ENCODE measurements around the gene KDM4E. TPM values are rescaled to one million over a fixed set of nuclear protein-coding genes. Genes with fewer than 3 reads are reported as not detected.

KDM4E gene
- total and polyA plus RNA-seq, 9 of the 15 experiments (the other 6 are each of a cell fraction or from before 2014, with no cell fraction given): 0.04 TPM; not detected in 8

DNA sequence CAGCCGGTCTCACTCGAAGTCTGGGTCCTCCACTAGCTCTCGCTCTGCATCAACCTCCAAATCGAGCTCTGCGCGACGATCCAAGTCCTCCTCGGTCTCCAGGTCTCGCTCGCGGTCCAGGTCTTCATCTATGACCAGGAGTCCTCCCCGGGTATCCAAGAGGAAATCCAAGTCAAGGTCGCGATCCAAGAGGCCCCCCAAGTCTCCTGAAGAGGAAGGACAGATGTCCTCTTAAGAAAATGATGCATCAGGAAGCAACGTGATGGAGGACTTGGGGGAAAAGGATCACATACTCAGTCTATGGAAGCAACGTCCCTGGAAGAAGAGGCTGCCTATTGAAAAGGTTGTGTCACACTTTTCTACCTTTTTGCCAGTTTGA is 42.8 kb downstream of the KDM4E start (continued):
- TF ChIP-seq, protein P1, sequence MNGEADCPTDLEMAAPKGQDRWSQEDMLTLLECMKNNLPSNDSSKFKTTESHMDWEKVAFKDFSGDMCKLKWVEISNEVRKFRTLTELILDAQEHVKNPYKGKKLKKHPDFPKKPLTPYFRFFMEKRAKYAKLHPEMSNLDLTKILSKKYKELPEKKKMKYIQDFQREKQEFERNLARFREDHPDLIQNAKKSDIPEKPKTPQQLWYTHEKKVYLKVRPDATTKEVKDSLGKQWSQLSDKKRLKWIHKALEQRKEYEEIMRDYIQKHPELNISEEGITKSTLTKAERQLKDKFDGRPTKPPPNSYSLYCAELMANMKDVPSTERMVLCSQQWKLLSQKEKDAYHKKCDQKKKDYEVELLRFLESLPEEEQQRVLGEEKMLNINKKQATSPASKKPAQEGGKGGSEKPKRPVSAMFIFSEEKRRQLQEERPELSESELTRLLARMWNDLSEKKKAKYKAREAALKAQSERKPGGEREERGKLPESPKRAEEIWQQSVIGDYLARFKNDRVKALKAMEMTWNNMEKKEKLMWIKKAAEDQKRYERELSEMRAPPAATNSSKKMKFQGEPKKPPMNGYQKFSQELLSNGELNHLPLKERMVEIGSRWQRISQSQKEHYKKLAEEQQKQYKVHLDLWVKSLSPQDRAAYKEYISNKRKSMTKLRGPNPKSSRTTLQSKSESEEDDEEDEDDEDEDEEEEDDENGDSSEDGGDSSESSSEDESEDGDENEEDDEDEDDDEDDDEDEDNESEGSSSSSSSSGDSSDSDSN (IDR thresholded peaks at IDR 0.05; ENCODE audit: borderline replicate concordance in 1 of 2, low read depth in 2 of 2, low read length in 2 of 2): no peak; a peak in 1 of 4 replicates
- TF ChIP-seq ZBTB7A (IDR thresholded peaks at IDR 0.05; ENCODE audit: borderline replicate concordance, control insufficient read depth, low read depth, low read length): no peak
- no peak for TF ChIP-seq ZNF79 (CRISPR knock-in tag; IDR thresholded peaks at IDR 0.05; ENCODE audit: low read depth)
- no peak for TF ChIP-seq FOXK2 (conservative IDR thresholded peaks at IDR 0.05 in 1 of 2, IDR thresholded peaks at IDR 0.05 in 1 of 2; ENCODE audit: low read depth in 2 of 2)
- no peak for TF ChIP-seq SMAD4 (CRISPR knock-in tag; conservative IDR thresholded peaks at IDR 0.05)
- TF ChIP-seq, protein P2, sequence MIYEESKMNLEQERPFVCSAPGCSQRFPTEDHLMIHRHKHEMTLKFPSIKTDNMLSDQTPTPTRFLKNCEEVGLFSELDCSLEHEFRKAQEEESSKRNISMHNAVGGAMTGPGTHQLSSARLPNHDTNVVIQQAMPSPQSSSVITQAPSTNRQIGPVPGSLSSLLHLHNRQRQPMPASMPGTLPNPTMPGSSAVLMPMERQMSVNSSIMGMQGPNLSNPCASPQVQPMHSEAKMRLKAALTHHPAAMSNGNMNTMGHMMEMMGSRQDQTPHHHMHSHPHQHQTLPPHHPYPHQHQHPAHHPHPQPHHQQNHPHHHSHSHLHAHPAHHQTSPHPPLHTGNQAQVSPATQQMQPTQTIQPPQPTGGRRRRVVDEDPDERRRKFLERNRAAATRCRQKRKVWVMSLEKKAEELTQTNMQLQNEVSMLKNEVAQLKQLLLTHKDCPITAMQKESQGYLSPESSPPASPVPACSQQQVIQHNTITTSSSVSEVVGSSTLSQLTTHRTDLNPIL (CRISPR knock-in tag; IDR thresholded peaks at IDR 0.05): no peak
- TF ChIP-seq NFRKB (IDR thresholded peaks at IDR 0.05; ENCODE audit: low read depth): peak; percentile 0; the same call in 1 of the 2 replicates
- no peak for TF ChIP-seq DMBX1 (CRISPR knock-in tag; IDR thresholded peaks at IDR 0.05; ENCODE audit: borderline replicate concordance)
- TF ChIP-seq, protein P3, sequence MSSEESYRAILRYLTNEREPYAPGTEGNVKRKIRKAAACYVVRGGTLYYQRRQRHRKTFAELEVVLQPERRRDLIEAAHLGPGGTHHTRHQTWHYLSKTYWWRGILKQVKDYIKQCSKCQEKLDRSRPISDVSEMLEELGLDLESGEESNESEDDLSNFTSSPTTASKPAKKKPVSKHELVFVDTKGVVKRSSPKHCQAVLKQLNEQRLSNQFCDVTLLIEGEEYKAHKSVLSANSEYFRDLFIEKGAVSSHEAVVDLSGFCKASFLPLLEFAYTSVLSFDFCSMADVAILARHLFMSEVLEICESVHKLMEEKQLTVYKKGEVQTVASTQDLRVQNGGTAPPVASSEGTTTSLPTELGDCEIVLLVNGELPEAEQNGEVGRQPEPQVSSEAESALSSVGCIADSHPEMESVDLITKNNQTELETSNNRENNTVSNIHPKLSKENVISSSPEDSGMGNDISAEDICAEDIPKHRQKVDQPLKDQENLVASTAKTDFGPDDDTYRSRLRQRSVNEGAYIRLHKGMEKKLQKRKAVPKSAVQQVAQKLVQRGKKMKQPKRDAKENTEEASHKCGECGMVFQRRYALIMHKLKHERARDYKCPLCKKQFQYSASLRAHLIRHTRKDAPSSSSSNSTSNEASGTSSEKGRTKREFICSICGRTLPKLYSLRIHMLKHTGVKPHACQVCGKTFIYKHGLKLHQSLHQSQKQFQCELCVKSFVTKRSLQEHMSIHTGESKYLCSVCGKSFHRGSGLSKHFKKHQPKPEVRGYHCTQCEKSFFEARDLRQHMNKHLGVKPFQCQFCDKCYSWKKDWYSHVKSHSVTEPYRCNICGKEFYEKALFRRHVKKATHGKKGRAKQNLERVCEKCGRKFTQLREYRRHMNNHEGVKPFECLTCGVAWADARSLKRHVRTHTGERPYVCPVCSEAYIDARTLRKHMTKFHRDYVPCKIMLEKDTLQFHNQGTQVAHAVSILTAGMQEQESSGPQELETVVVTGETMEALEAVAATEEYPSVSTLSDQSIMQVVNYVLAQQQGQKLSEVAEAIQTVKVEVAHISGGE (CRISPR knock-in tag; IDR thresholded peaks at IDR 0.05): no peak

Data from K562 (cell line).